Stimulated activated CD4-positive, alpha-beta T cell treated with anti-CD3 and anti-CD28 coated beads, TNF-alpha, amount 100 ng/mL, for 24 hours (primary cell): ENCODE data around the gene MTFMT.
A peak's percentile ranks its signal among the peaks of the same experiment; 100 is the strongest.
"Not testable (repeated sequence)": the region's sequence is repeated elsewhere in the genome, so short reads cannot be mapped to it uniquely, and the experiment has no call there.

Source experiments
- DNase-seq, 3 experiments: peaks; one replicate each; pipeline ENCODE4 v3.0.0-alpha.2; 2020; ENCODE audit warnings: low read depth in 3 of 3

Gene MTFMT

GRCh38 chr15:65060641-65061397 lies 31.4 kb upstream of the MTFMT start:
- no peak for DNase-seq

GRCh38 chr15:65059931-65060596 lies 30.6 kb upstream of the MTFMT start:
- DNase-seq, result no peak

GRCh38 chr15:65059369-65059750 lies 29.9 kb upstream of the MTFMT start:
- no peak for DNase-seq

- no peak for DNase-seq
These were observed 29.2 kb upstream of the MTFMT start for GRCh38 chr15:65058394-65059368.

GRCh38 chr15:65057549-65057940 lies 28.1 kb upstream of the MTFMT start:
- no peak for DNase-seq

- no peak for DNase-seq
These were observed 27.6 kb upstream of the MTFMT start for GRCh38 chr15:65056868-65057548.

- DNase-seq, result no peak
These were observed 26.7 kb upstream of the MTFMT start for GRCh38 chr15:65056106-65056505.

- no peak for DNase-seq
These were observed 25.9 kb upstream of the MTFMT start for GRCh38 chr15:65055201-65055870.

GRCh38 chr15:65054333-65055200 lies 25.1 kb upstream of the MTFMT start:
- DNase-seq, result peak in 2 of 3 experiments; percentile 26 to 52

- no peak for DNase-seq
These were observed 23.5 kb upstream of the MTFMT start for GRCh38 chr15:65052956-65053355.

- DNase-seq, result no peak
These were observed 21.8 kb upstream of the MTFMT start for GRCh38 chr15:65051266-65051665.

- DNase-seq, result no peak
These were observed 20.8 kb upstream of the MTFMT start for GRCh38 chr15:65050270-65050669.

GRCh38 chr15:65049418-65049840 lies 20.0 kb upstream of the MTFMT start:
- DNase-seq, result peak; percentile 75 to 89 (median 80)

GRCh38 chr15:65048241-65048640 lies 18.8 kb upstream of the MTFMT start:
- DNase-seq, result no peak

- DNase-seq, result no peak
These were observed 15.5 kb upstream of the MTFMT start, which contains the start of gene SLC51B for GRCh38 chr15:65044724-65045481. TSS of gene SLC51B (plus strand) at chr15:65045387. CDS start at chr15:65050005, 4,618 bp downstream.

- not testable (repeated sequence) for DNase-seq
These were observed 14.8 kb upstream of the MTFMT start for GRCh38 chr15:65044218-65044617.

- DNase-seq, result no peak
These were observed 13.4 kb upstream of the MTFMT start for GRCh38 chr15:65042776-65043327.

- no peak for DNase-seq
These were observed 12.3 kb upstream of the MTFMT start for GRCh38 chr15:65041787-65042186.

- no peak for DNase-seq
These were observed 11.0 kb upstream of the MTFMT start for GRCh38 chr15:65040461-65040860.
